ENCODE data around the gene STK16. TPM values are rescaled to one million over a fixed set of nuclear protein-coding genes. Genes with fewer than 3 reads are reported as not detected.

The STK16 gene
- total RNA-seq, 4 donors from 2014 or later, result 18.7 to 44.8 (median 28.2) TPM

DNA sequence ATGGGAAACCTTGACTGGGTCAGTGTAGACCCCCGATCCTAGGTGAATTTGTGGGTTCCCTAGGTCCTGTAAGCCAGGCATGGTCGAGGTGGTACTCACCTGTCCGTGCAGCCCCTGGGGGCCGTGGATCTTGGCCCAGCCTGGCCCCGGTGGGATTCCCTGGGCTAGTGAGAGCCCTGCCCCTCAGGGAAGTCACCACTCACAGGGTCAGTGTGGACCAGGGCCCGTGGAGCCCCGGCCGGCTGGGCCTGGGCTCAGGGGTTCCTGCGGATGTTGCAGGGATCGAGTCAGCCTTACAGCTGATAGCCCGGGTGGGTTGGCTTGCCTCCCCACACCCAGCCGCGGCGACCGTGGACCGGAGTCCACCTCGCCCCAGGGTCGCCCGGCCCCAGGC, 16.4 kb upstream of the STK16 start:
- peak overlapping the region; percentile 78 to 90 (median 81) for H3K4me3 ChIP-seq
- H3K27me3 ChIP-seq, result no peaks in the 10 kb centered on the region
- H3K9me3 ChIP-seq, result no peaks in the 10 kb centered on the region
- peak overlapping the region; percentile 92 to 98 (median 96) for H3K27ac ChIP-seq
- WGBS, 2 donors (ENCODE audit: low coverage in 1 of 2), result 5% methylated on average over 10 of the region's 19 CpGs; no CpG with 5 or more reads in 1 of the 2 donors
- peaks cover 0 to 37% (median 17%) of the 10 kb centered on the region in 4 donors for H3K36me3 ChIP-seq
- in situ Hi-C loops (cut with MboI; ENCODE audit: low pct_ligation_motif_present in 1 of 4, low pct_unique_long_range_greater_than_20kb in 1 of 4, low sequenced_read_pairs in 3 of 4) (no loop called here), intact Hi-C loops (cut with DNase I; ENCODE audit: low total_unique reads) (loop anchor here (10.0 kb wide), 2 partner anchors 64 to 66 kb away; partner anchors contain the start of gene NHEJ1)
- H3K4me1 ChIP-seq, result peaks cover 18 to 36% (median 30%) of the 10 kb centered on the region in 4 donors
- DNase-seq, result no peak
- no peak for TF ChIP-seq POLR2AphosphoS5 (IDR thresholded peaks at IDR 0.05)
- TF ChIP-seq POLR2A (IDR thresholded peaks at IDR 0.05), result no peak
- TF ChIP-seq EP300 (IDR thresholded peaks at IDR 0.05; ENCODE audit: low read depth), result no peak
- TF ChIP-seq, protein P1, sequence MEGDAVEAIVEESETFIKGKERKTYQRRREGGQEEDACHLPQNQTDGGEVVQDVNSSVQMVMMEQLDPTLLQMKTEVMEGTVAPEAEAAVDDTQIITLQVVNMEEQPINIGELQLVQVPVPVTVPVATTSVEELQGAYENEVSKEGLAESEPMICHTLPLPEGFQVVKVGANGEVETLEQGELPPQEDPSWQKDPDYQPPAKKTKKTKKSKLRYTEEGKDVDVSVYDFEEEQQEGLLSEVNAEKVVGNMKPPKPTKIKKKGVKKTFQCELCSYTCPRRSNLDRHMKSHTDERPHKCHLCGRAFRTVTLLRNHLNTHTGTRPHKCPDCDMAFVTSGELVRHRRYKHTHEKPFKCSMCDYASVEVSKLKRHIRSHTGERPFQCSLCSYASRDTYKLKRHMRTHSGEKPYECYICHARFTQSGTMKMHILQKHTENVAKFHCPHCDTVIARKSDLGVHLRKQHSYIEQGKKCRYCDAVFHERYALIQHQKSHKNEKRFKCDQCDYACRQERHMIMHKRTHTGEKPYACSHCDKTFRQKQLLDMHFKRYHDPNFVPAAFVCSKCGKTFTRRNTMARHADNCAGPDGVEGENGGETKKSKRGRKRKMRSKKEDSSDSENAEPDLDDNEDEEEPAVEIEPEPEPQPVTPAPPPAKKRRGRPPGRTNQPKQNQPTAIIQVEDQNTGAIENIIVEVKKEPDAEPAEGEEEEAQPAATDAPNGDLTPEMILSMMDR (IDR thresholded peaks at IDR 0.05), result no peak

DNA sequence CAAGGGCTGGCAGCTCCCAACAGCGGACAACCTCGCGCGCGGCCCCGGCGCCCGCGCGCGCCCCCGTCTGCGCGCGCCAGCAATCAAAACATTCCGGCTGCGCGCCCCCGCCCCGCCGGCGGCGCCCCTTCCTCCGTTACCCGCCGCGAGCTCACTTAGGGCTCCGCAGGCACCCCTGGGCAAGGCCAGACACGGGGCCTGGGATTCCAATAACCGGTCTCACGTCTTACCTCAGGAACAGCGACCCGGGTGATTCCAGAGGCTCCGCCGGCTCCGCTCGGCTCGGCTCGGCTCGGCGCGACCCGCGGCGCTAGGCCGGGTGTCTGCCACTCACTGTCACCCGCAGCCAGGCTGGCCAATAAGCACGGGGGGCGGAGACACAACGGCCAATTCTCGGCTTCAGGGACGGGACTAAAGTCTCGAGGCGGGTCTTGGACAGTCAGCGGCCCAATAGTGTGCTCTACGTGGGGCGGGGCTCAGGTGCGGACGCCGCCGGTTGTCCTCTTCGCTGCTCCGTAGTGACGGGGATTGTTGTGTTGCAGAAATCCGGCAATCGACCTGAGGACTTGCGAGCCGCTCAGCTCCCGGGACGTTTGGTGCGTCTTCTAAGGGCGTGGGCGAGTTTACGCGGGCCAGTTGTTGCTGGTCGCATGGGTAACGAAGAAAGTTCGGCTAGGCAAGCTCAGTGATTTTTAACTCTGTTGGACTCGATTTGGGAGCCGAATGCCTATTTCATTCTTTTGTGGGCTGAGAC, 15.8 kb upstream of the STK16 start, which contains the start of the genes ANKZF1 and ATG9A:
Gene ANKZF1, plus strand, starts transcription at position 502 of the 754 bp plus-strand sequence. CDS start 452 bp downstream, outside the sequence.
Gene ATG9A, minus strand, starts transcription at position 332 of the 754 bp plus-strand sequence. CDS start 1,612 bp downstream, outside the sequence.
- Histone ChIP-seq H3K27me3 (no peaks in the 10 kb centered on the region), H3K4me1 (peaks cover 18 to 36% (median 30%) of the 10 kb centered on the region in 4 donors), H3K27ac (peak within 1 kb of the TSS; percentile 92 to 98 (median 96)), H3K9me3 (no peaks in the 10 kb centered on the region), H3K36me3 (peaks cover 0 to 37% (median 17%) of the 10 kb centered on the region in 4 donors), H3K4me3 (peak within 1 kb of the TSS; percentile 78 to 90 (median 81))
- 0% methylated on average over 48 of the region's 80 CpGs; no CpG with 5 or more reads in 1 of the 2 donors for WGBS, 2 donors (ENCODE audit: low coverage in 1 of 2)
- DNase-seq, result peak; percentile 99
- in situ Hi-C loops (cut with MboI; ENCODE audit: low pct_ligation_motif_present in 1 of 4, low pct_unique_long_range_greater_than_20kb in 1 of 4, low sequenced_read_pairs in 3 of 4), result no loop called here
- TF ChIP-seq EP300 (IDR thresholded peaks at IDR 0.05; ENCODE audit: low read depth) (no peak), POLR2AphosphoS5 (IDR thresholded peaks at IDR 0.05) (peak; percentile 94 to 99 (median 97)), POLR2A (IDR thresholded peaks at IDR 0.05) (peak; percentile 94)
- TF ChIP-seq, protein P1 (IDR thresholded peaks at IDR 0.05), result peak in 1 of 5 experiments; percentile 28
- intact Hi-C loops (cut with DNase I; ENCODE audit: low total_unique reads), result loop anchor here (10.0 kb wide), 2 partner anchors 65 kb away; partner anchors contain the start of gene NHEJ1

DNA sequence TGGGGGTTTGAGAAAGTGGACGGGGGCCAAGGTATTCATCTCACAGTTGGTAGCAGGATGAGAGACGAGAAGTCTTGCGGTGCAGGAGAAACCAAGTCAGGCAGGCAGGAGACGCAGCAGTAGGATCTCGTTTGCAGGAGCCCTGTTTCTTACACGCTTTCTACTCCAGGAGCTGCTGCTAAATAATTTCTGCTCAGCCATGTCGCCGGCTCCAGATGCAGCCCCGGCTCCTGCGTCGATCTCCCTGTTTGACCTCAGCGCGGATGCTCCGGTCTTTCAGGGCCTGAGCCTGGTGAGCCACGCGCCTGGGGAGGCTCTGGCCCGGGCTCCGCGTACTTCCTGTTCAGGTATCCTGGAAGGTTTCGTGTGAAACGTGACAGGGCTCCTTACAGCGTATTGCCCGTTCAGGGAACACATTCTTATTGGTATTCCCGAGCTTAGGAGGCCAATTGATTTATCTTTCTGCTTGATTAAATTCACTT, 15.2 kb upstream of the STK16 start:
- Histone ChIP-seq H3K9me3 (no peaks in the 10 kb centered on the region), H3K36me3 (peaks cover 0 to 37% (median 18%) of the 10 kb centered on the region in 4 donors), H3K27me3 (no peaks in the 10 kb centered on the region), H3K4me3 (peak overlapping the region; percentile 67 to 90 (median 78)), H3K27ac (peak overlapping the region; percentile 92 to 98 (median 96)), H3K4me1 (peaks cover 18 to 36% (median 30%) of the 10 kb centered on the region in 4 donors)
- TF ChIP-seq, protein P1 (IDR thresholded peaks at IDR 0.05), result no peak
- TF ChIP-seq POLR2AphosphoS5 (IDR thresholded peaks at IDR 0.05) (no peak), POLR2A (IDR thresholded peaks at IDR 0.05) (no peak), EP300 (IDR thresholded peaks at IDR 0.05; ENCODE audit: low read depth) (no peak)
- WGBS, 2 donors (ENCODE audit: low coverage in 1 of 2), result 0% methylated on average over 10 to 11 of the region's 24 CpGs
- intact Hi-C loops (cut with DNase I; ENCODE audit: low total_unique reads) (no loop called here), in situ Hi-C loops (cut with MboI; ENCODE audit: low pct_ligation_motif_present in 1 of 4, low pct_unique_long_range_greater_than_20kb in 1 of 4, low sequenced_read_pairs in 3 of 4) (no loop called here)
- DNase-seq, result peak; percentile 71

DNA sequence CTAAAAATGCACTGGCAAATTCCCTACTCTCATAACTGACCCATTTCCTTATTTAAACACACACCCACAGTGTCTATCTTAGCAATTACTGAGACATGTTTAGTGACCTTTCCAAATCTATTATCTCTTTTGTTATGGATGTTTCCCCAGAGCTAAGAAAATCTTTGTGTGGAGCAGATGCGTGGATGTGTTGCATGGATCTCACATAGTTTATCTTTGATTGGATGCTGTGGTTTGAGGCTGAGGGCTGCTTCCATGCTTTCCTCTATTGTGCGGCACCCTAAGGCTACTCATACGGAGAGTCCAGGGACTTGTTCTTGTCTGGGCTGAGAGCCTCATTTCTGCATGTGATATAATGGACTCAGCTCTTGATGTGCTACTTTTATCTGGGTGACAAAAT, 10.9 kb upstream of the STK16 start:
- DNase-seq, result no peak
- Histone ChIP-seq H3K27me3 (no peaks in the 10 kb centered on the region), H3K36me3 (peaks cover 0 to 51% (median 27%) of the 10 kb centered on the region in 4 donors), H3K9me3 (no peaks in the 10 kb centered on the region), H3K4me3 (no peak overlapping the region), H3K27ac (no peak overlapping the region), H3K4me1 (peaks cover 7 to 14% (median 13%) of the 10 kb centered on the region in 4 donors)
- in situ Hi-C loops (cut with MboI; ENCODE audit: low pct_ligation_motif_present in 1 of 4, low pct_unique_long_range_greater_than_20kb in 1 of 4, low sequenced_read_pairs in 3 of 4) (no loop called here), intact Hi-C loops (cut with DNase I; ENCODE audit: low total_unique reads) (no loop called here)
- 80 to 90% methylated on average over 2 to 3 of the region's 3 CpGs for WGBS, 2 donors (ENCODE audit: low coverage in 1 of 2)
- TF ChIP-seq, protein P1 (IDR thresholded peaks at IDR 0.05), result no peak

Measured in transverse colon (tissue), 4 donors.